Epidermal melanocyte (primary cell): ENCODE measurements around the gene DDT.
"Not testable (repeated sequence)": the region's sequence is repeated elsewhere in the genome, so short reads cannot be mapped to it uniquely, and the experiment has no call there.

ENCODE experiments used
- DNase-seq: peaks from one replicate; pipeline ENCODE4 v3.0.0; 2011; ENCODE audit warnings: low spot score; ENCODE audit not compliant: insufficient read length

The DDT gene

GRCh38 chr22:23974345-23974744, at the start of gene DDT:
Gene DDT, minus strand, starts transcription at chr22:23974441. Its CDS starts 27 bp downstream, at chr22:23974414.
- DNase-seq: not testable (repeated sequence)

- no peak for DNase-seq
Observed at GRCh38 chr22:24023204-24023789, 49.1 kb upstream of the DDT start.

- DNase-seq: no peak
Observed at GRCh38 chr22:24021304-24021703, 47.1 kb upstream of the DDT start.

DNA sequence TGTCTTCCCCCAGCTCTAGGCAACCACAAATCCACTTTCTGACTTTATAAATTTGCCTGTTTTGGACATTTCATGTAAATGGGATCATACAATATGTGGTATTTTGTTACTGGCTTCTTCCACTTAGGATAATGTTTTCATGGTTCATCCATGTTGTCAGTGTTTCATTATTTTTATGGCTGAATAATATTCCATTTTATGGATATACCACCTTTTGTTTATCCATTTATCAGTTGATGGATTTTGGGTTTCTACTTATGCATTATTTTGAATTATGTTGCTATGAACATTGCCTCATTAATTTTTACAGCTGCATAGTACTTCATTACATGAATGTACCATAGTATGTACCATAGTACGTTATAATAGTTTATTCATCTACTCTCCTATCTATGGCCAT, 41.9 kb upstream of the DDT start:
- DNase-seq: no peak

GRCh38 chr22:24011735-24012068, 37.5 kb upstream of the DDT start:
- DNase-seq: no peak

GRCh38 chr22:24010018-24010391, 35.8 kb upstream of the DDT start:
- DNase-seq: no peak

DNA sequence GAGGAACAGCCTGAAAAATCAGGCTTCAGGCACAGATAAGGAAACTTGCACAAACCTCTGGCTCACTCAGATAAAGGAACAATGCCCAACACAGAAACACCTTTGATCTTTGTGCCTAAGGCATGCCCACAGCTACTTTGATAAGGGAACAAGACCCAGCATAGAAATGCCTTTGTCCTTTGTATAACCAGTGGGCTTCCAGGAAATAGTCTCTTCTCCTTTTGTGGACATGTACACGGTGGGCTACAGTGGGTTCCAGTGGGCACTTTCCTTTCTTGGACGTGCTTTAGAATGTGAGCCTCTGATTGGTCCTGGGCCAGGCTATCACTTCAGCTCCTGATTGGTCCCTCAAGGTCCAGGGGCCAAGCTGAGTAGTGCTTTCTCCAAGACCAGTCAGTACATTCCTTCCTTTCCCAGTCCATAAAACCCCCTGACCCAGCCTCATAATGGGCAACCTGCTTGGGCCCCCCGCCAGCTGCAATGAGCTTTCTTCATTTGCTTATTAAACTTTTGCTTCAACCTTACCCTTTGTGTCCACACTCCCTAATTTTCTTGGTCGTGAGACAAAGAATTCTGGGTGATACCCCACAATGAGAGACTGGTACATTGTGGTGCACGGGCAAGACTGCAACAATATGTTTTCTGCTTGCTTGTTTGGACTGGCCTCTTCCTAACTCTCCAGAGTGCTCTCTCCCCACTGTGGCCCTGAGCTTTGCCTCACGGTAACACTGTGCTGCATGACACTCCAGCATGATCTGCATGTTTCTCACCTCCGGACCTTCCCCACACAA, 35.2 kb upstream of the DDT start:
- DNase-seq: no peak

DNA sequence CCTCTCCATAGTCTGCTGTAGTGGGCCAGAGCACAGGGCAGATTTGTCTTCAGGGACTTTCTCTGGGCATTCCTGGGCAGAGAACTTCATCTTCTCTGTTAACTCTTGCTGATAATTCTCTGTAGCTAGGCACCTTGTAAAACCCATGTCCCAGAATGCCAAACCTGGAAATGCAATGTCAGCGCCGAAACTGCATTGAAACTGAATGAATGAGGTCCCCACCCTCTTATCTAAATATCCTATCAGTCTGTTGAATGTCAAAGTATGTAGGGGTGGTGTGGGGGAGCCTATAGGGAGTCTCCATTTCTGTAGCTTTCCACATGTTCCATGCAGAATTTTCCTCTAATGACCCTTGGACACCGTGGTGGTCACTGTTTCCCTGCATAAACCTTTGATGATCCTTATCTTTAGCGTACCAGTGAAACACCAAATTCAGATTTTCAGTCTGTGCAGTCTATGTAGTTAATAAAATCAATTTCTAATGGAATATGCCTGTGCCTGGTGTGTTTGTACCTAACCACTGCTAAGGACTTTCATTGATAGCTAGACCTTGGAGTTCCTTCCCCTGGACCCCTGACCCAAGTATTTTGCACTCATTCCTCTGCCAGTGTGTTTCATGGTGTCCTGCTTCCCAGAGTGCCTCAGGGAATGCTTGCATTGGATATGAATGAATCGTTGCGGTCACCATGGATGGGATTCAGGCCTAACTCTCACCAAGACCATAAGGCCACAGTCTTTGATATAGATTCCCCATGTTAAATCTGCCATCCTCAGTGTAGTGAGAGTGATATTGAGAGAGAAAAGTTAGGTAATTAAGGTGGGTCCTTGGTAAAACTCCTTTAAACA, 34.4 kb upstream of the DDT start:
- DNase-seq: no peak

DNA sequence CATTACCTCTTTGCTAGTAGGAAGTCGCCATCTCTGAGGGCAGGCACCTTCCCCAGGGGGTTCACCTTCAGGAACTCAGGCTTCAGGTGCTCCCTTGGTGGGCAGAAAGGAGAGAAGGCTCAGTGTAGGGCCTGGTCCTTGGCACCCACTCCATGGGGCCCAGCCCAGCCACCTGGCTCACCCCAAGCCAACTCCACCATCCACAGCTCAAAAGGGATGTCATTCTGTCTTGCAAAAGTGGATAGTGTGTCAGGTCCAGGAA, 33.7 kb upstream of the DDT start:
- no peak for DNase-seq

DNA sequence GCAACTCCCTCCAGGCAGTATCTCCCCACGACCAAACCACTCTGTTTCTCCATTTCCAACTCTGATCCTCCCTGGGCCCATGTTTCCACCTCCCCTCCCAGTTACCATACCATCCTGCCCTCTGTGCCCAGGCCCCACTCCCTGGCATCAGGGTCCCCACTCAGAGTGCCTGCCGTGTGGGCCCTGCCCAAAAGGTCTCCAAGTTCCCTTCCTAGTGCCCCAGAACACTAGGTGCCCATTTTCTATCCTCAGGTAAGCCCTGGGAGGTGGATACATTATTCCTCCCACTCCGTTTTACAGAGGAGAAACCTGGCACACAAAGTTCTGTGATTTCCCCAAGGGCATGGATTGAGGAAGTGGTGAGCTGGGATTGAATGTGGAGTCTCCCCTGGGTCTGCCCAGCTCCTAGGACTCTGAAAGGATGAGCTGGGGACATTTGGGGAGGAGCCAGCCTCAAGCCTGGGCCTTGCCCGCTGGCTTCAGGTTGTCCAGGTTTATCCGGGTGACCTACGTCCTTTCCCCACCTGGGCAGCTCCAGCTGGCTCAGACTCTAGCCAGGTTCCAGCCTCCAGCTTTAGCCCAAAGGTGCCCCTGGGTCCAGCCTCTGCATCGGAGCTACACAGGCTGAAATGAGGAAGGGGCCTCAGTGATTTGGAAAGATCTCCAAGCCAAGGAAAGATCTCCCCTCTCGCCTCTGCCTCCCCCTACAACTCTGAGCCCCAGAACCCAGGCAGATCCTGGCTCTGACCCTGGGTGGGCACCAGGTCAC, 33.2 kb upstream of the DDT start:
- no peak for DNase-seq

DNA sequence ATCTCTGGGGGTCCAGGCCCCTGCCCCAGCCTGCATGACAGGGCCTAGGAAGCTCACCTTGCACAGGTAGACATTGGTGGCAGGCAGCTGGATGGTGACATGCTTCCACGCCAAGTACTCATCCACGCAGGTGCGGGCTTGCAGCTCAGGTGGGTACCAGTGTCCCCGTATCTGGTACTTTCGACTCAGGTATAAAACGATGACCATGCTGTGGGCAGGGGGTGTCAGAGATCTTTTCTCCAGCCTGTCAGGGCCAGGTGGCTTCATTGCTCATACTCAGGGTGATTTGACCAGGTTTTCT, 32.6 kb upstream of the DDT start:
- no peak for DNase-seq

DNA sequence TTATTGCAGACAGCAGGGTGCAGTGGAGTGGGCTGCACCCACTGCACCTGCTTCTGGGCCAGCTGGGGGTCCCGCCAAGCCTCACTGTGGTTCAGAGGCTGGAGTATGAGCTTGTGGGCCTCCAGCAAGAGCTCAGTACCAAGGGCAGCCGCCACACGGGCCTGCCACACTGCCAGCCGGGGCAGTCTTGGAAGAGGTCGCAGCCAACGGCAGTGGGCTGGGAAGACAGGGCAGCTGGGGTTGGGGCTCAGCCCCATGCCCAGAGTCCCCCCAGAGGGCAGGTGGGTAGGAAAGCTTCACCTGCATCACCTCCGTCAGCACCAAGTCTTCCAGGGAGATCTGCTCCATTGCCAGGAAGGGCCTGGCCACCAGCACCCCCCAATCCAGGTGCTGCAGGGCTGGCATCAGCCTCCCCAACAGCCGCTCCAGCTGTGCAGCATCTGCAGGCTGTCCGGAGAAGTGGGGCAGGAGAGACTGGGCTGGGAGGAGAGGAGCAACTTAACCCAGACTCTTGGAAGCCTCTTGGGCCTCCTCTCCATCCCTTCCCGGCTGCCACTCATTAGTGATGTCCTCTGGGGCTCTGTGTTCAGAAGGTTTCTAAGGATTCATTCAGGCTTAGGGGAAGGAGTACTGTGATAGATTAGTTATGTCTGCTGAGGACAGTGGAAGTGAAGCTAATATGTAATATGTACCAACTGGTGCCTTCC, 32.1 kb upstream of the DDT start:
- no peak for DNase-seq

- DNase-seq: no peak
Observed at GRCh38 chr22:24005201-24005600, 31.0 kb upstream of the DDT start, which contains the start of gene GSTT4. Gene GSTT4, minus strand, starts transcription at chr22:24005453. Its CDS starts 97 bp downstream, at chr22:24005356.

DNA sequence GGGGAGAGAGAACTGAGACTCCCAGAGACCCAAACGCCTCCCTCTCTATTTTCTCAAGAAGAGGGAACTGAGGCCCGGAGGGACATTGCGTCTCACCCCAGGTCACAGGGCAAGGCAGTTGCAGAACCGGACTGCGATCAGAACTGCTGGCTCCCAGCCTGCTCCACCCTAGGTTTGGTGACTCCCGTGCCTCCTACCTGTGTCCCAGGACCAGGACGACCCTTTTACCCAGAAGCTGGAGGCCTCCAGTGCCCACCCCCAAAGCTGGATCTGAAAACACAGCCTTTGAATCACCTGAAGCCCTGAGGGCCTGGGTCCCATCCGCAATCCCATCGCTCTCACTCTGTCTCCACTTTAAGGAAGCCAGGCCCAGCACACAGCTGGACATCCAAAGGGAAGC, 29.6 kb upstream of the DDT start:
- DNase-seq: no peak

DNA sequence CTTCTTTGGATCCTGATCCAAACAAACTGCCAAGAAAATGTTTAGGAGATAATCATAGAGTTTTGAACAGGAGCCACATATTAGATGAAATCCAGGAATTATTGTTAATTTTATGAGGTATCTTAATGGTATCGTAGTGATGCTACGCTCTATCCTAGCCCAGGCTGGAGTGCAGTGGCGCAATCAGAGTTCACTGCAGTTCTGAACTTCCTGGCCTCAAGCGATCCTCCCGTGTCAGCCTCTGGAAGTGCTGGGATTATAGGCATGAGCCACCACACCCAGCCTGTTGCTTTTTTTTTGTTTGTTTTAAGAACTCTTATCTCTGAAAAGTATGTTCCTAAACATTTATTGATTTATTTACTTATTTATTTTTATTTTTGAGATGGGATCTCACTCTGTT, 28.6 kb upstream of the DDT start:
- no peak for DNase-seq

DNA sequence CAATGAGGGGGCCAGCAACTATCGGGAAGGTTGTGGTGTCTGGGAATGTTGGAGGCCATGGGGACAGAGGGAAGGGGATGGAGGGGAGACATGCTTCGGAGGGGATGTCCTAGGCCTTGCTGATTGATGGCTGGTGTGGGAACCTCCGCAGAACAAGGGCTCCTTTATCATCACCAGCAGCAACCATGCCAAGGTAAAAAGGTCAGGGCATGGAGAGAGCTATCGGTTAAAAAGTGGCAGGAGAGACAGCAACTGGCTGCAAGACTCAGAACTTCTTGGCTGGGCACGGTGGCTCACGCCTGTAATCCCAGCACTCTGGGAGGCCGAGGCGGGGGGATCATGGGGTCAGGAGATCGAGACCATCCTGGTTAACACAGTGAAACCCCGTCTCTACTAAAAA, 28.0 kb upstream of the DDT start:
- no peak for DNase-seq

- no peak for DNase-seq
Observed at GRCh38 chr22:24001314-24001713, 27.1 kb upstream of the DDT start.

- DNase-seq: not testable (repeated sequence)
Observed at GRCh38 chr22:23999779-24000178, 25.5 kb upstream of the DDT start.

GRCh38 chr22:23997092-23997491, 22.9 kb upstream of the DDT start:
- DNase-seq: no peak

GRCh38 chr22:23993581-23994177, 19.4 kb upstream of the DDT start:
- not testable (repeated sequence) for DNase-seq

- not testable (repeated sequence) for DNase-seq
Observed at GRCh38 chr22:23993080-23993479, 18.8 kb upstream of the DDT start.
